Left ventricle myocardium inferior (tissue), 1 donor: ENCODE measurements around the gene STK4. TPM values are rescaled to one million over a fixed set of nuclear protein-coding genes. Genes with fewer than 3 reads are reported as not detected.

ENCODE experiments used
- DNase-seq: peaks from one replicate; pipeline ENCODE4 v3.0.0-alpha.2; 2020
- H3K27ac ChIP-seq: fragments of 200-600 bp; replicated peaks from 2 replicates; pipeline ENCODE4 v1.8.0; 2021
- H3K27me3 ChIP-seq: fragments of 200-600 bp; 2 replicates; pipeline ENCODE4 v1.8.0; 2021; ENCODE audit warnings: low read depth
- H3K36me3 ChIP-seq: fragments of 200-600 bp; 2 replicates; pipeline ENCODE4 v1.8.0; 2021
- H3K4me1 ChIP-seq: fragments of 200-600 bp; 2 replicates; pipeline ENCODE4 v1.8.0; 2021
- H3K4me3 ChIP-seq: fragments of 200-600 bp; 2 replicates; pipeline ENCODE4 v1.8.0; 2021; ENCODE audit warnings: mild to moderate bottlenecking, moderate library complexity
- H3K9me3 ChIP-seq: fragments of 200-600 bp; replicated peaks from 2 replicates; pipeline ENCODE4 v1.8.0; 2021
- intact Hi-C: fragments of 100-400 bp; cut with micrococcal nuclease; formaldehyde crosslinking; loops from one replicate; pipeline ENCODE4 v1.11.0; 2022
- total RNA-seq: library from RNA; stranded (reverse); fragmentation: NEBNext Ultra II Directional; extraction: Animal tissue kit (Norgen Biotek cat#: 25700); gene quantifications from one replicate; pipeline ENCODE4 v1.2.1, GENCODE V29; 2021
- TF ChIP-seq, protein P1 (sequence below): fragments of 200-600 bp; IDR thresholded peaks from 2 replicates; pipeline ENCODE4 v1.8.0; 2021; ENCODE audit warnings: antibody characterized with exemption, mild to moderate bottlenecking, borderline replicate concordance
- donor health status: DM: no; HTN: yes; CAD: no; lungs with severe emphysema.

STK4 gene
- total RNA-seq, 1 donor from 2014 or later = 9.8 TPM

DNA sequence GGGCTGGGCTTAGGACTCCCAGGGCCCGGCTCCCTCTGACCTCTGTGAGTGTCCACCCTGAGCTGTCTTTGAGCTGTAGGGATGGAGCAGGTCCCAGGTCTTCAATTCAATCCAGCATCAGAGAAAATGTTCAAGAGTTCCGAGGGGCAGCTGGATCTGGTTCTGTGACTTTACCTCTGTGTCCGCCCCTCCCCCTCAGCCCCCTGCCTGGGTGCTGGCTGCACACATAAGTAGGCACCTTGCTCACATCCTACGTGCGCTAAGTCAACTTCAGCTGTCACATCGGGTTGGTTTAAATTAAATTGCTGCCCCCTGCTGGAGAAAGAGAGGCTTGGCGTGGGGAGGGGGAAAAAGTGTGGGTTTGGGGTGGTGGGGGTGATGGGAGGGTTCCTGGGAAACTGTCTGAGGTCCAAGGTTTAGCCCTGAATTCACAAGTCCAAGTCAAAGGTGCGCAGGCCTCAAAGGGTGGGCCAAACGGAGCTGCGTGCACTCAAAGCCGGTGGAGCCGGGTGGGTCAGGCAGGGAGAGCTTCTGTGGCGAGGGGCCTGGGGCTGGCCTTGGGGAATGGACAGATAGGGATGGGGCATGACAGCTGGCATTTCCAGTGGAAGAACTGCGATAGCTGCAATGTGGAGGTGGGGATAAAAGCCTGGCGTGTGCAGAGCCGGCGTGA lies 145.6 kb downstream of the STK4 start:
- peaks cover 86% of the 10 kb centered on the region for H3K27me3 ChIP-seq
- no peaks in the 10 kb centered on the region for H3K9me3 ChIP-seq
- H3K36me3 ChIP-seq = no peaks in the 10 kb centered on the region
- no peak for DNase-seq
- H3K4me1 ChIP-seq = no peaks in the 10 kb centered on the region
- intact Hi-C loops = no loop called here
- H3K4me3 ChIP-seq = no peak overlapping the region
- TF ChIP-seq, protein P1, sequence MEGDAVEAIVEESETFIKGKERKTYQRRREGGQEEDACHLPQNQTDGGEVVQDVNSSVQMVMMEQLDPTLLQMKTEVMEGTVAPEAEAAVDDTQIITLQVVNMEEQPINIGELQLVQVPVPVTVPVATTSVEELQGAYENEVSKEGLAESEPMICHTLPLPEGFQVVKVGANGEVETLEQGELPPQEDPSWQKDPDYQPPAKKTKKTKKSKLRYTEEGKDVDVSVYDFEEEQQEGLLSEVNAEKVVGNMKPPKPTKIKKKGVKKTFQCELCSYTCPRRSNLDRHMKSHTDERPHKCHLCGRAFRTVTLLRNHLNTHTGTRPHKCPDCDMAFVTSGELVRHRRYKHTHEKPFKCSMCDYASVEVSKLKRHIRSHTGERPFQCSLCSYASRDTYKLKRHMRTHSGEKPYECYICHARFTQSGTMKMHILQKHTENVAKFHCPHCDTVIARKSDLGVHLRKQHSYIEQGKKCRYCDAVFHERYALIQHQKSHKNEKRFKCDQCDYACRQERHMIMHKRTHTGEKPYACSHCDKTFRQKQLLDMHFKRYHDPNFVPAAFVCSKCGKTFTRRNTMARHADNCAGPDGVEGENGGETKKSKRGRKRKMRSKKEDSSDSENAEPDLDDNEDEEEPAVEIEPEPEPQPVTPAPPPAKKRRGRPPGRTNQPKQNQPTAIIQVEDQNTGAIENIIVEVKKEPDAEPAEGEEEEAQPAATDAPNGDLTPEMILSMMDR = peak; percentile 57
- no peak overlapping the region for H3K27ac ChIP-seq

DNA sequence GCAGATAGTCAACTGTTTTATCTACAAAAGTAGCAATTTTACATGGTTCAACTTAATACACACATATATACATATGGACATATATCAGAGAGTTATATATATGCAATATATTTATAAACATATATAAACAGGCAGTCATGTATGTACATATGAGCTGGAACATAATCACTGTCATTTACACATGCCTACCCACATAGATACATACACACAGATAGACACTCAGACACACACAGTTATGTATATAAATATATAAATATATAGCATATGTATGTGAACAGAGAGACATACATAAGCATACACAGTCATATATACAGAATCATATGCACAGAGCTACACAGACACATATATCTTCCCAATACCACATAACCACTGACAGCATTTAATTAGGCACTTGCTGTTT lies 146.4 kb downstream of the STK4 start:
- H3K4me3 ChIP-seq = no peak overlapping the region
- H3K4me1 ChIP-seq = no peaks in the 10 kb centered on the region
- DNase-seq = no peak
- H3K27ac ChIP-seq = no peak overlapping the region
- TF ChIP-seq, protein P1 = no peak
- peaks cover 87% of the 10 kb centered on the region for H3K27me3 ChIP-seq
- intact Hi-C loops = no loop called here
- no peaks in the 10 kb centered on the region for H3K9me3 ChIP-seq
- H3K36me3 ChIP-seq = no peaks in the 10 kb centered on the region

DNA sequence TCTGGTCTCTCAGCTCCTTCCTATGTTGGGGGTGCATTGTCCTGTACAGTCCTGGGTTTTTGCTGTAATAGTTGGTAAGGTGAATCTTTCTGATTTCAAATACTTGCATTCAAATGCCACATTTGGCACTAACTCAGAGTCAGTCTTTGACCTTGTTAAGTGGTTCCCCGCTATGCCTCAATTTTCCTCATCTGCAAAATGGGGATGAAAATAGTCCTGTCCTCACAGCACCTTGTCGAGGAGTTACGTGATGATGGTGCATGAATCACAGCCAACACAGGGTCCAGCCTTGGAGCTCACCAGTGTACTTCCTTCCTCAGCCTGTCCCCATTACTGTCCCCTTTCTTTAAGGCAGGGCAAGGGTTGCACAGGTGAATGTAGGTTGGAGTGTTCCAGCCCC lies 147.6 kb downstream of the STK4 start:
- no peak for DNase-seq
- Histone ChIP-seq H3K9me3 (no peaks in the 10 kb centered on the region), H3K27ac (no peak overlapping the region), H3K36me3 (no peaks in the 10 kb centered on the region), H3K4me3 (no peak overlapping the region), H3K27me3 (peaks cover 87% of the 10 kb centered on the region), H3K4me1 (no peaks in the 10 kb centered on the region)
- intact Hi-C loops = no loop called here
- TF ChIP-seq, protein P1 = no peak

DNA sequence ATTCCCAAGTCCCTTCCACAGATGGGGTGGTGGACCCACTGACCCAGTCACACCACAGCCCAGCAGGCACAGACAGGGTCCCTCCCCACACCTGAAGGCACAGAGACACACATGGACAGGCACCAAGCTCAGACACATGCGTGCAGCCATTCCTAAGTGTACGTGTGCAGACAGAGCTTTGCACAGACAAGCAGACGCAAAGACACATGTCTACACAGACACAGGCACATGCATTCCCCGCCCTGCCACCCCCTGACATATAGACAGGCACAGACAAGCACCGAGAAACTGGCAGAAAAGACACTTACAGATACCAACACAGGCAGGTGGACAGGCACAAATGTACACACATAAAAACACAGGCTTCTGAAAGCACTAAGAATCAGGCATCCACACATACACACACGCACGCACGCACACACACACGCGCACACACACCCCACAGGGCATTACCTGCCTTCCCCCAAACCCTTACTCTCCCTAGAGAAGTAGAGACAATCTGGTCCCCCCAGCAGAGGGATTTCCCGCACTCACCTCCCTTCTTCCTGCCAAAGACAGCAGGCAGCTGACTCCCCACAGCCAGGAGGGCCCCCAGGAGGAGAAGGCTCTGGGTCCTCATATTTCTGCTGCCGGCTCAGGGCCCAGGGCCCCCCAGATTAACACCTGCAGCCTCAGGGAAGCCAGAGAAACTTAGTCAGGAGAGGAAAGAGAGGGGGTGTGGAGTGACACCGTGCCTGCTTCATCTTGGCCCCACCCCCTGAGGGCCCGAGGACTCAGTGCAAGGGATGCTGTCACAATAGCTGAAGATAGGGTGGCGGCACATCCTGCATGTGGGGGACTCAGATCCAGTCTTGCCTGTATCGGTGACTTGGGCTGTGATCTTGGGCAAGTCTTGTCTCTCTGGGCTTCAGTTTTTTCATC lies 148.4 kb downstream of the STK4 start, which contains the start of gene WFDC5:
WFDC5 (minus strand) TSS at position 710 of the 921 bp plus-strand sequence; CDS start at position 619, 91 bp downstream.
- TF ChIP-seq, protein P1 = no peak

DNA sequence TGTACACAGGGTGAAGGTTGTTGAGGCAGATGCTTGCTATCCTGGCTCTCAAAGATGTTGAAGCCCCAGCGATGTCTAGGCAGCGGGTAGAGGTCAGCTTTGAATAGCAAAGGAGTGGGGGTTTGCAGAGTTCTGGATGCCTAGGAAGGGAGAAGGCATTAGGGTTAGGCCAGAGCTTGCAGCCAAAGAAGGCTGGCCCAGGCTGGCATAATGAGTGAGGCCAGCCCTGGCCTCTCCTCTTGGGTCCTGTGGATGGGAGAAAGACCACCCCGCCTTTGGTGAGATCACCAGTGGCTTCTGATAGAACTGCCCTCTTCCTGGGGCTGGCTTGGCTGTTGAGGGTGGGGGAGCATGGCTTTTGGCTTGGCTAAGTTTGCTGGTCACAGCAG lies 149.1 kb downstream of the STK4 start:
- H3K9me3 ChIP-seq = no peaks in the 10 kb centered on the region
- TF ChIP-seq, protein P1 = no peak
- H3K27me3 ChIP-seq = peaks cover 90% of the 10 kb centered on the region
- no peak for DNase-seq
- no peaks in the 10 kb centered on the region for H3K4me1 ChIP-seq
- no peak overlapping the region for H3K27ac ChIP-seq
- H3K4me3 ChIP-seq = no peak overlapping the region
- intact Hi-C loops = no loop called here
- H3K36me3 ChIP-seq = no peaks in the 10 kb centered on the region

More for the DNA sequence above, 148.4 kb downstream of the STK4 start, which contains the start of gene WFDC5:
- Histone ChIP-seq H3K4me1 (no peaks in the 10 kb centered on the region), H3K9me3 (no peaks in the 10 kb centered on the region), H3K4me3 (no peak within 1 kb of the TSS), H3K27me3 (peaks cover 87% of the 10 kb centered on the region), H3K27ac (no peak within 1 kb of the TSS), H3K36me3 (no peaks in the 10 kb centered on the region)
- intact Hi-C loops = no loop called here
- DNase-seq = no peak
